ENCODE data around the gene GADL1. TPM values are rescaled to one million over a fixed set of nuclear protein-coding genes. Genes with fewer than 3 reads are reported as not detected.

The GADL1 gene
- polyA plus RNA-seq, 2 of the 4 experiments (the other 2 are of a cell fraction), result not detected

GRCh38 chr3:30848087-30848779, 46.2 kb downstream of the GADL1 start (continued):
- no peak for TF ChIP-seq ATOH8 (CRISPR knock-in tag; IDR thresholded peaks at IDR 0.05; ENCODE audit: low read depth)
- no peak for TF ChIP-seq EHF (CRISPR knock-in tag; IDR thresholded peaks at IDR 0.05)
- TF ChIP-seq HOXB13 (CRISPR knock-in tag; IDR thresholded peaks at IDR 0.05; ENCODE audit: low read depth), result no peak
- no peak for TF ChIP-seq RCOR1 (IDR thresholded peaks at IDR 0.05; ENCODE audit: low read depth, low read length)
- no peak for TF ChIP-seq HDAC2 (IDR thresholded peaks at IDR 0.05)
- TF ChIP-seq ZC3H11A (IDR thresholded peaks at IDR 0.05), result no peak
- TF ChIP-seq MAFK (IDR thresholded peaks at IDR 0.05; ENCODE audit: partially characterized antibody), result no peak
- no peak for TF ChIP-seq NFE2L2 (conservative IDR thresholded peaks at IDR 0.05; ENCODE audit: low read length)
- TF ChIP-seq NR3C1 (IDR thresholded peaks at IDR 0.05), result no peak

- FAIRE-seq (no peak), ATAC-seq (no peak), DNase-seq (ENCODE audit: low read depth in 1 of 2, low spot score in 1 of 2) (no peak)
- Histone ChIP-seq H3K4me1 (no peaks in the 10 kb centered on the region), H3K4me3 (no peak overlapping the region), H3K4me2 (no peak overlapping the region), H3K9me3 (no peaks in the 10 kb centered on the region), H3K27ac (no peak overlapping the region)
- 39% methylated on average over 3 of the region's 3 CpGs for WGBS (ENCODE audit: missing lambda C conversion rate)
- no peak for TF ChIP-seq POLR2A (IDR thresholded peaks at IDR 0.05; ENCODE audit: low read length)
- no peak for TF ChIP-seq RAD21 (conservative IDR thresholded peaks at IDR 0.05 in 1 of 2, IDR thresholded peaks at IDR 0.05 in 1 of 2)
- no peak for TF ChIP-seq JUNB (IDR thresholded peaks at IDR 0.05)
- ChIA-PET CTCF (interaction anchor here (0.9 kb wide), 1 partner anchor 87 kb away, joined by 3 read pairs; no protein-coding TSS in a partner anchor), POLR2A (no interaction called here)
These were observed 46.9 kb downstream of the GADL1 start for GRCh38 chr3:30847592-30847991.

GRCh38 chr3:30845606-30846005, 48.9 kb downstream of the GADL1 start:
- Histone ChIP-seq H3K27ac (no peak overlapping the region), H3K9me3 (no peaks in the 10 kb centered on the region), H3K4me1 (no peaks in the 10 kb centered on the region), H3K4me3 (no peak overlapping the region), H3K4me2 (no peak overlapping the region)
- TF ChIP-seq CHD4 (IDR thresholded peaks at IDR 0.05; ENCODE audit: borderline replicate concordance) (no peak), EP300 (IDR thresholded peaks at IDR 0.05) (no peak), RNF2 (IDR thresholded peaks at IDR 0.05; ENCODE audit: borderline replicate concordance, low read depth) (no peak), MAZ (IDR thresholded peaks at IDR 0.05; ENCODE audit: borderline replicate concordance, low read depth, low read length) (no peak), BHLHE40 (IDR thresholded peaks at IDR 0.05; ENCODE audit: low read depth, low read length) (no peak)
- FAIRE-seq, result no peak
- POLR2A ChIA-PET, result no interaction called here
- 89% methylated on average over 2 of the region's 2 CpGs for WGBS (ENCODE audit: missing lambda C conversion rate)
- CTCF ChIA-PET, result no interaction called here
- DNase-seq (ENCODE audit: low read depth in 1 of 2, low spot score in 1 of 2), result no peak
- no peak for ATAC-seq

- no peaks in the 10 kb centered on the region for H3K4me1 ChIP-seq
- CTCF ChIA-PET, result interaction anchor here (0.6 kb wide), 1 partner anchor 549 kb away, joined by 3 read pairs; no protein-coding TSS in a partner anchor
- WGBS (ENCODE audit: missing lambda C conversion rate), result 73% methylated on average over 10 of the region's 10 CpGs
- H3K4me3 ChIP-seq, result no peak overlapping the region
- no peaks in the 10 kb centered on the region for H3K9me3 ChIP-seq
- FAIRE-seq (no peak), ATAC-seq (no peak), DNase-seq (ENCODE audit: low read depth in 1 of 2, low spot score in 1 of 2) (no peak)
- H3K27ac ChIP-seq, result no peak overlapping the region
- POLR2A ChIA-PET, result no interaction called here
- no peak overlapping the region for H3K4me2 ChIP-seq
- TF ChIP-seq ZC3H11A (IDR thresholded peaks at IDR 0.05), result no peak
- TF ChIP-seq FOSL2 (IDR thresholded peaks at IDR 0.05), result no peak
- no peak for TF ChIP-seq FOSL2 (CRISPR knock-in tag; IDR thresholded peaks at IDR 0.05)
- TF ChIP-seq ZFP36 (IDR thresholded peaks at IDR 0.05; ENCODE audit: borderline replicate concordance, partially characterized antibody), result no peak
- TF ChIP-seq RCOR1 (IDR thresholded peaks at IDR 0.05; ENCODE audit: low read depth, low read length), result no peak
- TF ChIP-seq POLR2AphosphoS2 (conservative IDR thresholded peaks at IDR 0.05; ENCODE audit: low read length), result no peak
- TF ChIP-seq KDM5A (IDR thresholded peaks at IDR 0.05), result no peak
These were observed 50.6 kb downstream of the GADL1 start for GRCh38 chr3:30843877-30844276.

All from A549 (cell line).